Lower leg skin (tissue), 3 donors: Measurements from ENCODE around the gene NUDT13.

ENCODE experiments used
- CTCF ChIP-seq, 3 donors: fragments of 450-650 bp; IDR thresholded peaks; one replicate each; pipeline ENCODE4 v1.5.1; 2016; ENCODE audit warnings: antibody characterized with exemption in 3 of 3, mild to moderate bottlenecking in 3 of 3, moderate library complexity in 2 of 3
- POLR2A ChIP-seq, 2 donors: fragments of 450-650 bp; IDR thresholded peaks; one replicate each; pipeline ENCODE4 v1.6.1; 2016 to 2017; ENCODE audit warnings: antibody characterized with exemption in 2 of 2, mild to moderate bottlenecking in 1 of 2, moderate library complexity in 1 of 2

GRCh38 chr10:73119457-73119856 lies 9.2 kb downstream of the NUDT13 start:
- TF ChIP-seq CTCF (IDR thresholded peaks at IDR 0.05) (no peak), POLR2A (IDR thresholded peaks at IDR 0.05) (no peak)
